HG02763 (cell line): ENCODE results near the gene ENO4.

Experiments used
- ATAC-seq: cut with Tn5 transposase; IDR thresholded peaks from one replicate; pipeline ENCODE4 v1.9.1; 2021; ENCODE audit warnings: mild to moderate bottlenecking, moderate library complexity; ENCODE audit not compliant: unreplicated experiment

ENO4 gene

DNA sequence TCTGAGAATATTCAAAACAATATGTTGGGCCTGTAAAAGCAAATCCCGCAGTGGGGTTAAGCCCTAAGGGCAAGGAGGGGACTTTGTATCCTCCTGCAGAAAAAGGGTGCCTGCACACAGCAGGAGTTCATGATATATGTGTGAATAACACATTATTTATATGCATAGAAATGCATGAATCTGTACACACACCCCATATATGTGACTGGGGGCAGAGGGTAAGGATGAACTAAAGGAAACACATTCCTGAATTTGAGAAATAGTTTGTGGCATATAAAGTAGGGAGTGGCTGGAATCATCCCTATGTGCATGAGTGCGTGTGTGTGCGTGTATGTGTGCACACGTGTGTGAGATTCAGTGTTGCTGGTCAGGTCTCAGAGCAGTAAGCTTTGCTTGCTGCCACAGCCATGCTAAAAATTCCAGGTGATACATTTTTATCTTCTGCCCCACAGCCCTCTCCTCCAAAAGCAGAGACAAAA, 18.9 kb downstream of the ENO4 start:
- ATAC-seq: no peak

DNA sequence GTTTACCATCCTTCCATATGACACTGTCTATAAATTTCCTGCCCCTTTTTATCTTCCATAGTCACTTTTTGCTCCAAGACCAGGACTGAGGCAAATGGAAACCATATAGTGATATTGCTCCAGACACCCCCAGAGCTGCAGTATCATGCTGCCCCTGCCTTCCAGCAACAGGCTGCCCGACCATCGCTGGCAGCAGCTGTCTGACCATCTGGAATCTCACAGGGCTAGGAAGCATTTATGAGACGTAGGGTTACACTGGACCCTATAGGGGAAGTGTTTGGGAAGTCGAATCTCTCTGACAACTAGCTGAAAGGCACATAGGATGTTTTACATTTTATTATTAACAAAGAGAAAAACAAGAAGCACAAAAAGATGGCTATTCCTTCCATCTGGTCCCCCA, 19.4 kb downstream of the ENO4 start:
- ATAC-seq: no peak

DNA sequence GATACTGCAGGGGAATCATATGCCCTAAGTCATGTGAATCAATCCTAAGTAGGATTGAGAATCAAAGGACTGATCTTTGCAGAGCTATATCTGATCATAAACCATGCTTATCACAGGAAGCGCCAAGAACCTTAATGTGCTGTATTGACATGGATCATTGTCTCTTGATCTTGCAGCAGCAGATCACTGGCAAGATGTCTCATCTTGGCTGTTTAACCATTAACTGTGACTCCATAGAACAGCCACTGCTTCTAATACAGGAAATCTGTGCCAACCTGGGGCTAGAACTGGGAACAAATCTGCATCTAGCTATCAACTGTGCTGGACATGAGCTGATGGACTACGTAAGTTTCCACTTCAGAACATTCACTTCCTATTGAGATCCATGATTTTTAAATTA, 21.6 kb downstream of the ENO4 start:
- no peak for ATAC-seq

DNA sequence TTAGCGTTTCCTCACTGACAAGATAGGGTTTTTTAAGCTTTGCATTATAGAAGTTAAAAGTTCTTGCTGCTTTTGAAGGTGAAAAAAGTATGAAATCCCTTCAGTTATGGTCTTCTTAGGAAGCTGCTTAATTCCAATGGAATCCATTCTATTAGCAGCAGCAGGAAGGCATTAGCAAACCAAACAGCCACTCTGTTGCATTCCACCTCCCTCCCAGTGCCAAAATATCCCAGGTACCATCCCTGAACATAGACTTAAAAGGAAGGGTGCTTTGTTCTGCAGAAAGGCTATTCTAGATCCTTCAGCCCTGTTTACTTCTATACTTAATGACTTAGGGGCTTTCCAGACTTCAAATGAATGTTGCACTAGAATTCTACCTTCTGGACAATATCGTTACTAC, 23.8 kb downstream of the ENO4 start:
- ATAC-seq: no peak

DNA sequence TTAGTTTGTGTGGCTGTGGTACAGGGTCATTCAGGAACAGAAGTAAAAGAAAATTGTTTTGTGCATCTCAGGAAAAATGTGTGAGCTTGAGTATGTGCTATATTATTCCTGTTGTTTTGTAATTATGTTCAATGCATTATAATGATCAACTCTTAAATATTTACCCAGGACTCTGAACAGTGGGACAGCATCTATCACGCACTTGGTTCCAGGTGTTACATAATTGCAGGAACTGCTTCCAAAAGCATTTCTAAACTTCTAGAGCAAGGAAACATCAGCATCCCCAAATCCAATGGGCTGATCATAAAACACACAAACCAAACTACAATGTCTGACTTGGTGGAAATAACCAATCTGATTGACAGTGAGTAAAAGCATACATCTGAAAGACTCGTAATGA, 26.6 kb downstream of the ENO4 start:
- no peak for ATAC-seq

DNA sequence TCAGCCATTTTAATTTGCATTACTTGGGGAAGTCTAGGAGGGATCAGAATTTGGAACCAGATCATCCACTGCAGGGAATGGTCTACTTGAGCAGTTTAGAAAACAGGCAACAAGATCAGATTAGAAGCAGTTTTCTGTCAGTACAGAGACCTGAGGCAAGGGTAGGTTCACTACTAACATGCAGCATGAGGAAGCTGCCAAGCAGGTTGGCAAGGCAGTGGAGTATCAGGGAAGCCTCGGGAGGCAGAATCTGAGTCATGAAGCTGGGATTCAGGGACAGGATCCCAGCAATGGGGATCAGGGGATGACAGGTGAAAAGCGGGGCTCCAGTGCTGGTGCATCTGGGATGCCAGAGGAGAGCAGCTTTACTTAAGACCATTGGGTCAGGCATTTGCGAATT, 28.1 kb downstream of the ENO4 start:
- no peak for ATAC-seq

DNA sequence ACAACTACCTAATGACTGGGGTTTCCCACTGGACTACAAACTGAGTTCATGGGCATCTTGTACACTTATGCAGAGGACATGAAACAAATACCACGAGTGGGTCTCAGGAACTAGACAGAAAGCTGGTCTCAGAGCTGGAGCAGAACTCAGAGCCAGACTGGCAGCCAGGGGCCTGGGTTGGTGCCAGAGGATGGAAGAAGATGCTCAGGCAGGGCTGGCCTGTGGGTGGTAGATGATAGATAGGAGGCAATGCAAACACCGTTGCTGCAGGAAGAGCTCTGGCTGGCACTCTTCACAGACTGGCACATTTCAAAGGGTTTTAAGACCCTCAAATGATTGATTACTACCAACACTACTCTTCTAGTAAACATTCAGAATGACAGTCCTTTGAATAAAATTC, 28.8 kb downstream of the ENO4 start:
- no peak for ATAC-seq

DNA sequence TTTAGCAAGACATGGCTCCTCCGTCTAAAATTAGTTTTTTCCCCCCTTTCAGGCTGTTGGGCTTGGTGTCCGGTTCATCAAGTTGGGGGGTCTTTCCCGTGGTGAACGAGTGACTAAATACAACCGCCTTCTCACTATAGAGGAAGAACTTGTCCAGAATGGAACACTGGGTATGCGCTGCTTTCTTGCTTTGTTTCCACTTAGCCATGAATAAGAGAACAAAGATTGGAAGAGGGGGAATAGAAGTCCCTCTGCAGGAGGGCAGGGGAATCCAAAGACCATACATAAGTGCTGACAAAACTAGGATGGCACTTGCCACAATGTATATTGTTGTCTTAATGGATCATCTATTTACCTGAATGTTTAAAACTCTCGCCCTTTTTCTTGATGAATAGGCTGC, 30.5 kb downstream of the ENO4 start:
- no peak for ATAC-seq

DNA sequence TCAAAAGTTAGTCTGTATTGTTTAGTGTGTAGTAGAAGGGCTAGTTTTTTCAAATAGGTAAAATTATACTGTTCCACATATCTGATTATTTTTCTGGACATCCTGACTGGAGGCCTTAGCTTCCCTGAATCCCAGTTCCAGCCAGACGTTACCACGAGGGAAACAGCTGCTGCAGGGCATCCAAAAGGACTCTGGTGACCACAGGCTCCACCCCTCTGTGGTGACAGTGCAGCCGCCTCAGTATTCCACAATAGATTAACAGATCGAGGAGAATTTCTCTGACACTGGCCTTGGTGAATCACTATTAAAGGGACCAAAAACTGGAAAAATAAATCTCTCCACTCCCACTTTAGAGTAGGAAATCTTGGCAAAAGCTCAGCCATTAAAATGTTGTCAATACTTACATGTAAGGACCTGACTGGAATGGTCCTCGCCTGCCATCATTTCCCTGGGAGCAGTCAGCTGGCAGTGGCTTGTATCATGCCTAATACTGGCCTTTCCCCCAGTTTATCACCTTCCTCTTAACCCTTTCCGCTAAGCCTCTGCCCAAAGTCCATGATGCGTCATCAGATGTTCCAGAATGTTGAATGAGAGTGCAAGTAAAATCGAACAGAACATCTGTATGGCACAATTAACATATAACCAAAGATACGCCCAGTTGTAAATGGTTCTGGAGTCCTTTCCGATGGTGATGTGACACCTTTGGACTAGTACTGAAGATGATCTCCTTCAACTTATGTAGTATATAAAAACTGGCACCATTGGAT, 31.6 kb downstream of the ENO4 start:
- no peak for ATAC-seq

DNA sequence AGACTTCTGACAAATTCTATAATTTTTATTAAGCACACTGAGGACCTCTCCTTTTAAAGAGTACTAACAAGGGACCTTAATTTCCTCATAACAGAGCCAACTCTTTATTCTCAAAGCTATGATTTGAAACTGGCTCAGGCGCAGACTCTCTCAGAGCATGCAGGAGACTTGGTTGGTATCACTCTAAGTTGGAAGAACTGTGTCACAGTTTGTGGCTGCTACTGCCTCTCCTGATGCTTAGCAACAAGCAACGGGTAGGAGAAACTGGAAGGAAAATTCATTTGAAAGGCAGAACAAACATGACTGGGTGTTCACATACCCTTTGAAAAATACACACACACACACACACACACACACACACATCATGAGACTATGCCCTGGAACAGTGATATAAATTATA, 33.3 kb downstream of the ENO4 start:
- no peak for ATAC-seq

DNA sequence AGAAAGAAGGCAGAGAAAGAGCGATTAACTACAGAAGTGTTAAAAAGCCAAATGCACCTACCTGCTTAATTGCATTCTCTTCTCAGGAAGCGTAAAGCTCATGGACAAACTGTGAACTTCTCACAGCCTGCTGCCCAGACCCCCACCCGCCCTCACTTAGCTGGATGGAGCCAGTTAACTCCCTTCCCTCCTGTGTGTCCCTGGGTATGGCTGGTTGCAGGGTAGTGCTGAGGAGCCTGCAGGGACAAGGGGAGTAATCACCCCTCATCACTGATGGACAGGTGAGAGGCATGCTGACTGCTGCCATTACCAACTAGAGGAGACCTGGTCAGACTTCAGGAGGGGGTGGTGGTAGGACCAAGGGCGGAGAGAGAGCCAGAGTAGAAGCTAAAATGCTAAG, 37.5 kb downstream of the ENO4 start:
- no peak for ATAC-seq

DNA sequence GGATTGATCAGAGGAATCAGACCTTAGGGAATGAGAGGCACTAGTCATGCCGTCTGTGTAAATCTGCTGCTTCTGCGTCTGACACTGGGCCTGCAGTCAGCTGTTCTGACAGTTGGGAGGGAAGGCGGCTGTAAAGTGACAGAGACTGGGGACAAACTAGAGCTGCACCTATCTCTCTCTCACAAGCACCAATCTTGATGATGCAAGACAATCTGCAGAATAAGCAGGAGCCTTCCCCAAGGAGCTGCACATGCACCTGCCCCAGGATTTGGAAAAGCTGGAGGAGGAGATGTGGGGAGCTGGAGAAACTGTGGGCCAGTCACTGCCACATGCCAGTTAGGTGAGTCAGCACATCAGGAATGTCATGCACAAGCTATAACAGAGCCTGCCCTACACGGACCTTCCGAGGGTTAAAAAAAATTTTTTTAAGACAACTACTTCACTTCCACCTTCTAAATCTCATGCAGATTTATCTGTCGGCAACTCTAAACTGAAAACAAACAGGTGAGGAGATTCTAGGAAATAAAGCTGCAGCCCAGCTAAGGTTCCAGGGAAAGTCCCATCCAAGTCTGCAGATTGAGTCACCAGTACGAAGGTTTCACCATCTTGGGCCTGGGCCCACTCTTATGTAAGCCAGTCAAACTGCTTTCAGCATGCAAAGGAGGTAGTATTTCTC, 39.2 kb downstream of the ENO4 start:
- ATAC-seq: no peak

DNA sequence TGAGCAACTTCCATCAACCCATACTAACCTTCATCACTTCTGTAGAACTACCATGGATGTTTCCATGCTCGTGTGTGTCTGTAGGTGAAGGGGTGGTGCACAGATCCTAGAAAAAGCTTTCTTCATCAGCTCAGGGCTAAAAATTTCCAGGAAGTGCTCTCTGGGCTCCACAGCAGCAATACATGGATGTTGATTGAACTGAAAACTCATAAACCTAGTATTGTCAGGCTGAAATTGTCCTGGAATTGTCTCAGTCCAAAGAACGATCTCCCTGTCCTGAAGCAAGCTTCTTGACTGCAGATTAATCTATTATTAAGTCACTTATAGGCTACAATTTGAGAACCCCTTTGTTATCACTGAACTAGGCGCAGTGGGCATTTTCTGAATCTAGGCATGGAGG, 39.8 kb downstream of the ENO4 start:
- no peak for ATAC-seq

DNA sequence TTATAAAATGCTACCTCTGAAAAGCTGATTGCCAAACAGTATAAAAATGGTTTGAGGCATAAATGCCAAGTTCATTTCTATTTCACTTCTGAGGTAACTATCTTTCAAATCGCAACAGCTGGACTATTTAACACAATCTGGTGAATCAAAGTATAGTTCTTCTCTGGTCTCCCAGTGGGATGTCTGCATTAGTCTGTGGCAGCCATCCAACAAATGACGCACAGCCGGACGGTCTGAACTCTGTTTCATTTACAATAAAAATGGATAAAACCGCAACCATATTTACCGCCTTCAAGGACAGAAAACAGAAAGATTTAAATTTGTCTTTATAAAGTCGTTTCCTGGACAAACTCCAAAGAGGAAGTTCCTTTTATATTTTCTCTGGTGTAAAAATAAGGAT, 41.9 kb downstream of the ENO4 start:
- no peak for ATAC-seq

DNA sequence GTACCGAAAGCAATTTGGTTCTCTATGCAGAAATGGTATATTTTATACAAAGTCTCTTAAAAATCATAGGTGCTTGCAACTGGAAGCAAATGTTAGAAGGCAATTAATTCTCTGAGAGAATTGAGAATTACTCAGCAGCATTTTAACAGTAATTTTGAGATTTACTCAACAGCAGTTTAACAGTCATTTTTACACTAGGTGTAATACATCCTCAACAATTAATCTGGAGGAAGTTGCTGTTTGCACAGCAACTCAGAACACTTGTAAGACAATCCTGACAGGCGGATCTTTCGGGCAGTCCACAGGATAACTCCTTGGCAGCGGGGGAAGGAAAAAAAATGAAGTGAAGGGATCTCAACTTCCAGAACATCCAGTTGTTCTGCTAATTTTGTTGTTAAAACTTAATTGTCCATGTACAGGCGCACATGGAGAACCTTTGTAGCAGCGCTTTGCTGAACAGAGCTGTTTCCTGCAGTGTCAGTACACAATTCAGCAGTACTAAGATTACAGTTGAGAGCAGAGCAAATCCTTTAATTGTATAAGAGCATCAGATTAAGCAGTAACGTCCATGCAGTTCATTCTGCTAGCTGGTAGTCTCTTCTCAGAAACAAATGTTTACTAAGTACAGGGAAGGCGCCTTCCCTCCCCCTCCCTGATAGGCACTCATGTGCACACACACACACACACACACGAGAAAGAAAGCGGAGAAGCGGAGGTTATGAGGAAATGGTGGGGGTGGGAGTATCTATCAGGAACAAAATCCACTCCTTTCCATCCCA, 43.8 kb downstream of the ENO4 start:
- ATAC-seq: no peak

DNA sequence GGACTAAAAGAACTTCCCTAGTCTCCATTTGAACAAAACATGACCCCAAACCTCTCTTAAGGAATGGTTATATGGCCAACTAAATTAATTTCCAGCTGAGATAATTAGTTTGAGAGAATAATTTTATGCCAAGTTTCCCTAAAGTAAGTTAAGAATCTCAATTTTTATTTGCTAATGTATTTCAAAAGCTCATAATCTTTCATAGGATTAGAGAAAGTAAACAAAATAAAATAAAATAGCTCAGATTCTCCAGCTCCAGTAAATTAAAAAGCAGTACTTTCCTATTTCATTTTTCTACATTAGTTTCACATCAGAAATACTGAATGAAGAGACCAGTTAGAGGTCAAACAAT, 44.4 kb downstream of the ENO4 start:
- no peak for ATAC-seq

DNA sequence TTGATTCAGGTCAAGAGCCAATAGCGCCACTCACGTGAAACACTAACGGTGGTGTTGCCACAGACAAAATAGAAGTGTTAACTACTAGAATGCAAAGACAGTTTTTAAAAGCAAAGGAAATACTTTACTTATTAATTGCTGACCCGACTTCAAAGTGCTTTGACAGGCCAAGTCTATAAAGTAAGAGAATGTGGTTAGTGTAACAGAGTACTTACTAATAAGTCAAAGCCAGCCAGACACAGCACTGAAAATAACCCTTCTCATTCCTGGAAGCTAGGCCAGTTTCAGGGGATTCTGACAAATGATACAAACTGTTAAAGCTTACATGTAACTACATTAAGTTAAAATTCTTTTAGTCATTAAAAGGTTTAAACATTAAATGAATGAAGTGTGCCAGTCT, 50.3 kb downstream of the ENO4 start:
- ATAC-seq: no peak

DNA sequence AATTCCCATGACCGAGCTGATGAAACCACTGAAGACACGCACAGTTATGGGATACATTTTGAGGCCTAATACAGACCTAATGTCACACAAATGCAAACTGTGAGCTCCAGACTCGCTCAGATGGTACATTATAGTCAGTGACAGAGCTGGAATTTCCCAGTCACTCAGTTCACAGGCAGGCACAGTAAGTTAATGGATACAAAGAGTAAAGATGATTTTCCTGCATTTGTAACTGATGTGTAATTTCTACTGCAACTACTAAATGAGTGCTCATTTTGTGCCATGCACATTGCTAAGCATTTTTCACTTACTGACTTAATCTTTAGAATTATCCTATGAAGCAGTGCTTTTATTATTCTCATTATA, 56.5 kb downstream of the ENO4 start:
- no peak for ATAC-seq

DNA sequence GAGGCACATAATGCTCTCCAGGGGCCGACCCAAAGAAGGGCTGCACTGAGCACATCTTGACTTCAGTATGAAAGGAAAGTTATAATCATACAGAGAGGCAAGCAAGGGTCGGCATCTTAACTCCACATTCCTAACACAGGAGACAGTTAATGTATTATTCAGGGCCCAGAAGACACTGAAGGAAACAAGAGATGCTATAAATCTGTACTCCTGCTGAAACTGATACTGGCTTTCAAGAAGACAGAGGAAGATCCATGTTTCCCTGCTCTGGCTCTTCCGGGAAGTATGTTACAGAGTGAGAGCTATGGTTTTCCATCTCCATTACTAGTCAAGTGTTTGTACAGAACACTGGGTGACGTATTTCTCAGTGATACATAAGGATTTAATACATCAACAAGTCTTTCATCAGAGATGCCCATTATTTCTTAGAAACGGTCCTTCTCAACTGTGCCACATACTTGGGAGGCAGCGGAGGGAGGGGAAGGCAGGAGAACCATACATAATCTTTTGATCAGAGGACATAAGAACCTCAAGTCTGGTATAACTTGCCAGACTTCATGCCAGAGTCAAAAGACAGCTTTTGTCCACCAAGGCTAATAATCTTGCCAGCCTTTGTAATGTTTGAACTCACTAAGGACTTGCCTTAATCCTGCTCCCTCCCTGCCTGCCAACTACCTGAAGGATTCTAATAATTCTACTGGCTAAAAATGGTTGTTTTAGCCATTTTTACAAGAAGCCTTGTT, 58.1 kb downstream of the ENO4 start:
- no peak for ATAC-seq

DNA sequence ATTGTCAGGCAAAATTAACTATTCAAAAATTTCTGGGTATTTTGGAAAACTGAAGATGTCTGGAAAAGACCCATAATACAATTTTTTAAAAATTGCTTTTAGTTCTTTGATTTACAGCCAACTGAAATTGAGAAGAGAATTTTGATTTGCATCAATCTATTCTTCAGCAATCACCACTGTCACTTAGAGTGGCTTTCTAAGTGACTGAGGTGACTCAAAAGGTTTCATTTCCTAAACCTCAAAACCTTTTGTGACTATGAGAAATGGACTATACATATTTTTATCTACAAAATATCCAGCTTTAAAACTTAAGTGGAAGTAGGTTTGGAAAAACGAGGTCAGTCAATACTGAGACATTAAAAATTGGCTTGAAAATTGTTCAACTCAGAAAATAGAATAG, 60.0 kb downstream of the ENO4 start:
- no peak for ATAC-seq

DNA sequence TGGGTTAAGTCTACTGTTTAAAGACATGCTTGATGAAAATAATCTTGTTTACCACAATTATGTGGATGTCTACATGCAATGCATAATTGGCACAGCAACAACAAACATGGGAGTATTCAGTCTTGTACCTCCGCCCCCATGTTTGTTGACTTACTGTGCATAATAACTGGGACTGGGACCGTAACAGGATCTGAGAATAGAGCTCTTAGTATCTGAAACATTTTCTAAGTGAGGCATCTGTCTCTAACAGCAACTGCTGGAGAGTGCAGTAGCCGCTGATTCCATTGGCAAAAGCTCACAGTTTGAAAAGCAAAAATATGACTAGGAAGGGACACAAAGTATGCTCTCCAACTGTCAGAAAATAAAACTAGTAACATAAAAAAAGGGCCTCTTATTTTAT, 61.6 kb downstream of the ENO4 start:
- ATAC-seq: no peak
